ENCODE results near the gene KIF16B.

DNA sequence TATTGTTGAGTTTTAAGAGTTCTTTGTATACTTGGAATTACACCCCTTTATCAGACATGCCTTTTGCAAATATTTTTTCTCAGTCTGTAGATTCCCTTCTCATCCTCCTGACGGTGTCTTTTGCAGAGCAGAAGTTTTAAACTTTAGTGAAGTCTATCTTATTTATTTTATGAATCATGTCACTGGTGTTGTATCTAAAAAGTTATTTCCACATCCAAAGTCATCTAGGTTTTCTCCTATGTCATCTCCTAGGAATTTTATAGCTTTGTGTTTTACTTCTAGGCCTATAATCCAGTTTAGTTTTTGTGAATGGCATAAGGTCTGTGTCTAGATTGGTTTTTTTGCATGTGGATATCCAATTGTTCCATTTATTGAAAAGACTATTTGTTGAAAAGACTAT, 271.3 kb downstream of the KIF16B start:
- TF ChIP-seq CTCF (IDR thresholded peaks at IDR 0.05): no peak
- no peak for TF ChIP-seq ZFX (IDR thresholded peaks at IDR 0.05; ENCODE audit: borderline replicate concordance)
